ENCODE results near the gene TAGLN.
"Not testable (repeated sequence)": the region's sequence is repeated elsewhere in the genome, so short reads cannot be mapped to it uniquely, and the experiment has no call there.

The TAGLN gene

GRCh38 chr11:117195761-117196160 lies 3.4 kb upstream of the TAGLN start:
- DNase-seq (ENCODE audit: low spot score): no peak

GRCh38 chr11:117197006-117197405 lies 2.2 kb upstream of the TAGLN start:
- DNase-seq (ENCODE audit: low spot score): no peak

- no peak for DNase-seq (ENCODE audit: low spot score)
Observed at GRCh38 chr11:117197516-117198456, 1.4 kb upstream of the TAGLN start.

- no peak for DNase-seq (ENCODE audit: low spot score)
Observed at GRCh38 chr11:117198613-117199012, 557 bp upstream of the TAGLN start.

DNA sequence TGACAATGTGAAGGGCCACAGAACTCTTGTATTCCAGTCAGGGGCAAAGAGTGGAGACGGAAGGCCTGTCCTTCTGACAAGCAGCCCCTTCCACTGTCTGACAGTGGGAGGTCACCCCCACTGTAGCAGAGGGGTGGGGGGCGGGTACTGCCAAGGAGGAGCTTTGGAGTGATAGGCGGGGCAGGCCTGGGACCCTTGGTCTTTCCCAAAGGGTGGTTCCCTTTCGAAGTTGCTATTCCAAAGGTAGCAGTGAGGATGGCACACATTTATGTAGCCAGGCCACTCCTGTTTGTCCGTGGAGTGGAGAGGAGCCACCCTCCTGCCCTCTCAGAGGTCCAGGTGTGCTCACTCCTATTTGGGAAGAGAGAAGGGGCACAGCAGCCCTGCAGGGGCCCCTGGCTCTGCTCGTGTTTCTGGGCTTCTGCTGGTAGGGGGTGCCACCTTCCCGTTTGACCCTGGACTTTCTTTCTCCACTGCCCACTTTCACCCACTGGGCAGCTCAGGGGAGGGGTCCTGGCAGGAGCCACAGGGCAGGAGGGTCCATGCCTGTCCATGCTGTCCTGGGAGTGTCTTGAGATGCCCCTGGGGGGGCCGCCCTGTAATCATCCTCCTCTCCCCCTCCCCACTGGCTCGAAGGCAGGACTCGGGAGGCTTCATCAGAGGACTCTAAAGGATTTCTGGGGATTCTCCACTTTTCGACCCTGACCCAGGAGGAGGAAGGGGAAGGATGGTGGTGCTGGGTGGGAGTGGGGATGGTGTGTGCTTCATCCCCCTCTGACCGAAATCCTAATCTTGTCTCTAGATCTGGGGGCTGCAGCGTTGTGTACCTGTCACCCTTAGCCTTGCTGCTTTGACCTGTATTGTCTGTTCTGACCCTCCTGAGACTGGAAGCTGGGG lies 994 bp downstream of the TAGLN start:
- DNase-seq (ENCODE audit: low spot score): no peak

GRCh38 chr11:117200813-117201657 lies 1.9 kb downstream of the TAGLN start:
- no peak for DNase-seq (ENCODE audit: low spot score)

- no peak for DNase-seq (ENCODE audit: low spot score)
Observed at GRCh38 chr11:117201658-117202305, 2.6 kb downstream of the TAGLN start.

DNA sequence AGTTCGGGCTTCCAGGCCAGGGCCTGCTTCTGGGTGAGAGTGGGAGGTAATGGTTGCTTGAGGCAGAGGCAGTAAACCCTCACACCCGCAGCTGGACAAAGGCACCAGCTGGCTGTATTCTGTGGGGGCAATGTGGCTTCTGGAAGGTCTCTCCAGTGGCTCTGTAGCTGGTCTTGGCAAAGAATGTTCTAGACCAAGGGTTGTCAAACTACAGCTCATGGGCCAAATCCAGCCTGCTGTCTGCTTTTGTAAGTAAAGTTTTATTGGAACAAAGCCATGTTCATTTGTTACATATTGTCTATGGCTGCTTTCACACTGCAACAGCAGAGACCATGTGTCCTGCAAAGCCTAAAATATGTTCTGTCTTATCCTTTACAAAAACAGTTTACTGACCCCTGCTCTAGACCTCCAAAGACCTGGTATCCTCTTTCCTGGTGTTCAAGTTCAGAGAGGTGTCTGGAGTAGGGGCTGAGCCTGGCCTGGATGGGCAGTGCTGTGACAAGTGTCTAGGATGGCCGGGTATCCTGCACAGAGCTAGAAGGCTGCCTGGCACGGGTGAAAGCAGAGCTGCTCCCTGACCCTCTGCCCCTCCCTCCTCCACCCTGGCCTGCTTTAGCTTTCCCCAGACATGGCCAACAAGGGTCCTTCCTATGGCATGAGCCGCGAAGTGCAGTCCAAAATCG lies 3.4 kb downstream of the TAGLN start:
- DNase-seq (ENCODE audit: low spot score): no peak

GRCh38 chr11:117203069-117203407 lies 3.9 kb downstream of the TAGLN start:
- no peak for DNase-seq (ENCODE audit: low spot score)

DNA sequence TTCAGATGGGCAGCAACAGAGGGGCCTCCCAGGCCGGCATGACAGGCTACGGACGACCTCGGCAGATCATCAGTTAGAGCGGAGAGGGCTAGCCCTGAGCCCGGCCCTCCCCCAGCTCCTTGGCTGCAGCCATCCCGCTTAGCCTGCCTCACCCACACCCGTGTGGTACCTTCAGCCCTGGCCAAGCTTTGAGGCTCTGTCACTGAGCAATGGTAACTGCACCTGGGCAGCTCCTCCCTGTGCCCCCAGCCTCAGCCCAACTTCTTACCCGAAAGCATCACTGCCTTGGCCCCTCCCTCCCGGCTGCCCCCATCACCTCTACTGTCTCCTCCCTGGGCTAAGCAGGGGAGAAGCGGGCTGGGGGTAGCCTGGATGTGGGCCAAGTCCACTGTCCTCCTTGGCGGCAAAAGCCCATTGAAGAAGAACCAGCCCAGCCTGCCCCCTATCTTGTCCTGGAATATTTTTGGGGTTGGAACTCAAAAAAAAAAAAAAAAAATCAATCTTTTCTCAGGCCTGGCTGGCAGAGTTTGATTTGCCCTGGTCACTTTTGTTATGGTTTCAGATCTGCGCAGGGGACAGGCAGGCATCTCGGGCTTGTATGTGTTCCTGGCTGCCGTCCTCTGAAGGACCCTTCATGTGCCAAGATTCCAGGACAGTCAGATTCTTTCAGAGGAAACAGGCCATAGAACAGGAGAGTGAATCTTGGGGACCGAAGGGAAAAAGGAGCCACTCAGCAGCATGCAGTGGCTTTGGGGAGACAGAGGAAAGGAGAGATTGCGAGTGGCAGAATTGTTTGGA lies 5.3 kb downstream of the TAGLN start:
- DNase-seq (ENCODE audit: low spot score): no peak

DNA sequence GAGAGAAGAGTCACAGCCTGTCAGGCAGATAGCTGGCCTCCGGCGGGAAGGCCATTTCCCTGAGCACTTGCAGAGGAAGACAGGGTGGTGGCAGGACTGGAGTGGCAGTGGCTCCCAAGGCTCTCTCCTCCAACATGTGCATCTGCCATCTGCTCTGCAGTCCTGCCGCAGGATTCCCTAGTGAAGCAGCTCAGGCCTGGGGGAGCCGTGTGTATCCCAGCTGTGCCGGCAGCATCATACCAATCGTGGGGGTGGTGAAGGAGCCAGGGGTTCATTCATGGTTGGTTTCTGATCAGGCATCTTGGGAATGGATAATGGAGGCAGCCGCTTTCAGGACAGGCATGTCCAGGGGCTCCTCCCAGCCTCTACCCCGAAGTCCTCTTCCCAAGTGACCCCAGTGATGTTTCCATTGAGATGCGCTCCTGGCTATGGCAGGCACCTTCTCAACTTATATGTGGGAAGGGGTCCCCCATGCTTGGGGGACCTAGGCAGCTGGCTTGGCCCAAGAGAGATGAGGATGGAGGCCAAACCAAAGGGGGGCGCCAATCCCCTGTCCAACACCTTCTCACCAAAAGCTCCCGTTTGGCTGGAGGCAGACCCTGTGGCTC lies 6.1 kb downstream of the TAGLN start:
- no peak for DNase-seq (ENCODE audit: low spot score)

DNA sequence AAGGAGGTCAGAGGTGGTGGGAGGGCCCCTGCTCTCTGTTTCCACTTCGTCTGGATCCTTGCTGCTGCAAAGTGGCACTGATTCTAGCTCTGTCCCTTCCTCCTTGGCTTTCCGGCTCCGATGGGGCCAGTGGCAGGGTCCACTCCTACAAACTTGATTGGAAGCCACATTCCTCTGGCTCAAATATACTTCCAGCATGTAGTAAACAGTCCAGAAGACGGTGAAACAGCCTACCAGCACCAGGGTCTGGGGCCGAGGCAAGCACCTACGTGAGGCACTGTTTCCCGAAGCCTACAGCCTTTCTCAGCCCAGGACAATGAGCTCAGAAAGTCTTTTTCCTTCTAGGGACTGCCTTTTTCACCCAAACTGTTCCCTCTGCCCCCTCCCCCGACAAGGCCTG lies 6.9 kb downstream of the TAGLN start:
- DNase-seq (ENCODE audit: low spot score): not testable (repeated sequence)

DNA sequence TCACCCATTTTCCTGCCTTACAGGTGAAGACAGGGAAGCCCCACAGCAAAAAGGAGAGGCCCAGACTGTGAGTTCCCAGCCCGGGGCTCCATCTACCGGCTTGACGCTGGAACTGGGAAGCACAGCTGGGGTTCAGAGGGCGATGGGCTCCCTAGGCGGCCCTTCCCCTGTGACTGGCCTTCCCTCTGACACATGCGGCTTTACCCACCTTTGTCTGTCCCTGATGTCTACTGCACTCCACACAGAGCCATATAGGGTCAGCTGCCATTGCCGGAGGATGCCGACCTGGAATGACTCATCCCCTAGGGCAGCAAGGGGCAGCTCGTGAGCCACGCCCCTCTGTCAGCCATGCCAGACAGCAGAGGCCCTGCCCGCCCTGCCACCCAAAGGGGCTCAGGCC lies 7.7 kb downstream of the TAGLN start:
- DNase-seq (ENCODE audit: low spot score): not testable (repeated sequence)

DNA sequence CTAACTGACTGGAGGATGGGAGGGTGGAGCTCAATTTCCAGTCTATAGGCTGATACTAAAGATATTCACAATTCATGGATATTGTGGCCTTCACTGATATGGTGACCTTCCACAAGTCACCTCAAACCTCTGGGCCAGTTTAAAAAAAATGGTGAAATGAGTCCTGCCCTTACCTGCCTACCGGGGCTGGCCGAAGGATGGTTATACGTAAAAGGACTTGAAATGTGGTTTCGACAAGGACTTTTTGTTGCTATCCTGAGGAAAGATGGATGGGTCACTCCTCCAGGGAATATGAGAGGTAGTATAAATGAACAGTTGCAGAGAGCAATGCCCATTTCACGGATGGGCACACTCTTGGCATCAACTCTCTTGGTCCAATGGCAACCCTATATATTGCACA lies 8.3 kb downstream of the TAGLN start:
- not testable (repeated sequence) for DNase-seq (ENCODE audit: low spot score)

GRCh38 chr11:117208710-117209109 lies 9.5 kb downstream of the TAGLN start:
- DNase-seq (ENCODE audit: low spot score): not testable (repeated sequence)

GRCh38 chr11:117209351-117210125 lies 10.4 kb downstream of the TAGLN start:
- DNase-seq (ENCODE audit: low spot score): not testable (repeated sequence)

DNA sequence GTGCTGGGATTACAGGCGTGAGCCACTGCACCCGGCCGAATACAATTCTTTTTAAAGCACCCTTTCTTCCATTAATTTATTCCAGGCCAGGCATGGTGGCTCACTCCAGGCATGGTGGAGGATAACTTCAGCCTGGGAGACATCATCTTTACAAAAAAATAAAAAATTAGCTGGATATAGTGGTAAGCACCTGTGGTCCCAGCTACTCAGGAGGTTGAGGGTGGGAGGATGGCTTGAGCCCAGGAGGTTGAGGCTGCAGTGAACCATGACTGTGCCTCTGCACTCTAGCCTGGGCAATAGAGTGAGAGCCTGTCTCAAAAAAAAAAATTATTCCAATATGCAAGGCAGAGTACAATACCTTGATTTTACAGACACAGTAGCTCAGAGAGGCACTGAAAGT lies 11.4 kb downstream of the TAGLN start:
- DNase-seq (ENCODE audit: low spot score): no peak

GRCh38 chr11:117212697-117213355 lies 13.7 kb downstream of the TAGLN start:
- no peak for DNase-seq (ENCODE audit: low spot score)
